Endothelial cell of umbilical vein (primary cell): ENCODE data around the gene MYPN.

ENCODE experiments used
- EZH2 ChIP-seq: IDR thresholded peaks from 2 replicates; pipeline ENCODE4 v1.6.1; 2012; ENCODE audit warnings: borderline replicate concordance, low read depth, mild to moderate bottlenecking, moderate library complexity, low read length, inconsistent platforms; ENCODE audit not compliant: severe bottlenecking
- FOS ChIP-seq: IDR thresholded peaks from 2 replicates; pipeline ENCODE4 v1.6.1; 2011; ENCODE audit warnings: mild to moderate bottlenecking, low read length, moderate library complexity, borderline replicate concordance; ENCODE audit not compliant: insufficient read depth
- GATA2 ChIP-seq: IDR thresholded peaks from 2 replicates; pipeline ENCODE4 v1.7.0; 2011; ENCODE audit warnings: low read depth, mild to moderate bottlenecking, moderate library complexity, mixed read lengths, low read length; ENCODE audit not compliant: insufficient read length, insufficient read depth
- POLR2A ChIP-seq: IDR thresholded peaks from 2 replicates; pipeline ENCODE4 v1.6.1; 2012; ENCODE audit warnings: low read depth, mild to moderate bottlenecking, control low read depth, low read length
- POLR2AphosphoS5 ChIP-seq: IDR thresholded peaks from 2 replicates; pipeline ENCODE4 v1.6.1; 2012; ENCODE audit warnings: low read depth, mild to moderate bottlenecking, control low read depth, low read length, moderate library complexity; ENCODE audit not compliant: insufficient read depth
- TF ChIP-seq, protein P1 (sequence below): IDR thresholded peaks from 2 replicates; pipeline ENCODE4 v1.6.1; 2011; ENCODE audit not compliant: insufficient read depth, insufficient read length

DNA sequence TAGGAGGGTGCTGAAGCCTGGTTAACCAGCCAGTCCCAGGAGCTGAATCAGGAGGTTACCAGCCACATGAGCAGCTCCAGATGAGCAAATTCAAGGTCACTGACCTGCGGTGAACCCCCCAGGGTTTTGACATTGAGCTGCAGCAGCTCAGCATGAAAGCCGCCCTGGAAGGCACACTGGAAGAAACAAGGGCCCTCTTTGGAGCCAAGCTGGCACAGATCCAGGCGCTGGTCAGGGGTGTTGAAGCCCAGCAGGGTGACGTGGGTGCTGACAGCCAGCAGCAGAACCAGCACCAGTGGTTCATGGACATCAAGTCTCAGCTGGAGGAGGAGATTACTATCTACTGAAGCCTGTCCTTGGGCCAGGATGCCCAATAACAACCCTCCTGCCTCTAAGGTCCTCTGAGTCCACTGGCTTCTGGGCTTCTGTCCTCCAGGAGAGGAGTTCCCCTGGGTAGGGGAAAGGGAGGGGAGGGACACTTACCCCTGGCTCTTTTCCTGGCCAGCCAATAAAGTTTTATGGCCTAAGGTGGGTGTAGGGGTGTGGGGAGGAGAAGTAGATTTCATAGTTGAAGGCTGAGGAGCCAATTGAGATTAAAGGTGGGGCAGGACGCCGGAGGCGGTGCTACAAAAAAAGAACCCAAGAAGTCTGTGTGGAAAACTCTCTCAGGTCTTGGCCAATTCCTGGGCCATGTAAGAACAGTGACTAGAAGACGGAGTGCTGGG, 152.0 kb downstream of the MYPN start:
- no peak for TF ChIP-seq EZH2
- TF ChIP-seq, protein P1, sequence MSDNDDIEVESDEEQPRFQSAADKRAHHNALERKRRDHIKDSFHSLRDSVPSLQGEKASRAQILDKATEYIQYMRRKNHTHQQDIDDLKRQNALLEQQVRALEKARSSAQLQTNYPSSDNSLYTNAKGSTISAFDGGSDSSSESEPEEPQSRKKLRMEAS: no peak
- no peak for TF ChIP-seq GATA2
- no peak for TF ChIP-seq POLR2A
- TF ChIP-seq FOS: no peak
- TF ChIP-seq POLR2AphosphoS5: no peak
